ENCODE data around the gene TUSC2.

DNA sequence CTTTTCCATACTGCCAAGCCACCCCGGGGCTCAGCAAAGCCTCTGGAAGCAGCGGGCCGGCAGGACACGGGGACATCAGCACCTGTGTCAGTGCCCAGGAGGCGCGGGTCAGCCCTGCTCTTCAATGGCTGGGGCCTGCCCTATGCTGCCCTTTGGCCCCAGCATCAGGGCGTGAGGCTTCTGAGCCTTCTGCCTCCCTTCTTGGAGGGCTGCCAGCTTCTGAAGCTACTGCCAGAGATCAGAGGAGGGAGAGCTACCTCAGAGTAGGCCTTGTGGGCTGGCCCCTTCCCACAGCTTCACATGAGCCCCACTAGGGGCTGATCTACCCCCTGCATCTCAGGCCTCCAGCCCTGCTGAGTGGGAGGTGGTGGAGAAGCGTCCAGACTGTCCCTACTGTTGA is 44.3 kb upstream of the TUSC2 start:
- TF ChIP-seq, protein P1, sequence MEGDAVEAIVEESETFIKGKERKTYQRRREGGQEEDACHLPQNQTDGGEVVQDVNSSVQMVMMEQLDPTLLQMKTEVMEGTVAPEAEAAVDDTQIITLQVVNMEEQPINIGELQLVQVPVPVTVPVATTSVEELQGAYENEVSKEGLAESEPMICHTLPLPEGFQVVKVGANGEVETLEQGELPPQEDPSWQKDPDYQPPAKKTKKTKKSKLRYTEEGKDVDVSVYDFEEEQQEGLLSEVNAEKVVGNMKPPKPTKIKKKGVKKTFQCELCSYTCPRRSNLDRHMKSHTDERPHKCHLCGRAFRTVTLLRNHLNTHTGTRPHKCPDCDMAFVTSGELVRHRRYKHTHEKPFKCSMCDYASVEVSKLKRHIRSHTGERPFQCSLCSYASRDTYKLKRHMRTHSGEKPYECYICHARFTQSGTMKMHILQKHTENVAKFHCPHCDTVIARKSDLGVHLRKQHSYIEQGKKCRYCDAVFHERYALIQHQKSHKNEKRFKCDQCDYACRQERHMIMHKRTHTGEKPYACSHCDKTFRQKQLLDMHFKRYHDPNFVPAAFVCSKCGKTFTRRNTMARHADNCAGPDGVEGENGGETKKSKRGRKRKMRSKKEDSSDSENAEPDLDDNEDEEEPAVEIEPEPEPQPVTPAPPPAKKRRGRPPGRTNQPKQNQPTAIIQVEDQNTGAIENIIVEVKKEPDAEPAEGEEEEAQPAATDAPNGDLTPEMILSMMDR (IDR thresholded peaks at IDR 0.05) = no peak
- TF ChIP-seq ZFX (IDR thresholded peaks at IDR 0.05; ENCODE audit: borderline replicate concordance) = no peak
